IMR-90 (cell line): ENCODE results near the gene TCP11L1. TPM values are rescaled to one million over a fixed set of nuclear protein-coding genes. Genes with fewer than 3 reads are reported as not detected.
A peak's percentile ranks its signal among the peaks of the same experiment; 100 is the strongest.

Experiments
- ATAC-seq: fragments of 200-7000 bp; cut with Tn5 transposase; 2 replicates; pipeline ENCODE4 v1.9.1; 2020; ENCODE audit warnings: low read depth, mild to moderate bottlenecking, moderate library complexity
- BruUV-seq: library from RNA; stranded (reverse); fragments of 400-500 nt; replicated peaks from 2 replicates; lab custom pipeline; 2021; lab: Mats Ljungman, UMichigan
- CTCF ChIA-PET: fragments of 300-600 bp; formaldehyde crosslinking; extraction: SDS; loops from one replicate; lab custom pipeline; 2021; ENCODE audit warnings: antibody characterized with exemption; lab: Yijun Ruan, JAX
- POLR2A ChIA-PET: fragments of 300-600 bp; sonication (Branson Sonifier 250); formaldehyde crosslinking; loops from one replicate; lab custom pipeline; 2022; ENCODE audit warnings: antibody characterized with exemption; ENCODE audit not compliant: unreplicated experiment; lab: Charles Lee
- DNase-seq: peaks from one replicate; pipeline ENCODE4 v3.0.0; 2013
- H2AFZ ChIP-seq: replicated peaks from 2 replicates; pipeline ENCODE3; 2013; ENCODE audit warnings: low read length, mild to moderate bottlenecking; ENCODE audit not compliant: poor library complexity
- H2AK5ac ChIP-seq: 2 replicates; pipeline ENCODE4 v1.6.1; 2013; ENCODE audit warnings: low read depth, low read length, inconsistent platforms
- H2AK9ac ChIP-seq: replicated peaks from 2 replicates; pipeline ENCODE3; 2013; ENCODE audit warnings: mild to moderate bottlenecking, low read depth, low read length, moderate library complexity; ENCODE audit not compliant: poor library complexity
- H2BK120ac ChIP-seq: 2 replicates; pipeline ENCODE4 v1.6.1; 2013; ENCODE audit warnings: low read depth, low read length, inconsistent platforms
- H2BK15ac ChIP-seq: 3 replicates; pipeline ENCODE4 v1.6.1; 2013; ENCODE audit warnings: low read depth, low read length, inconsistent platforms
- H2BK20ac ChIP-seq: 2 replicates; pipeline ENCODE4 v1.6.1; 2013; ENCODE audit warnings: low read depth, mild to moderate bottlenecking, inconsistent platforms, low read length, moderate library complexity
- H2BK5ac ChIP-seq: 2 replicates; pipeline ENCODE4 v1.6.1; 2013; ENCODE audit warnings: mild to moderate bottlenecking, low read depth, low read length, inconsistent platforms; ENCODE audit not compliant: poor library complexity, severe bottlenecking
- H3K14ac ChIP-seq: replicated peaks from 2 replicates; pipeline ENCODE4 v1.6.1; 2013; ENCODE audit warnings: low read depth, low read length, inconsistent platforms
- H3K18ac ChIP-seq: 2 replicates; pipeline ENCODE4 v1.6.1; 2013; ENCODE audit warnings: low read depth, low read length, control low read depth
- H3K23ac ChIP-seq: 2 replicates; pipeline ENCODE4 v1.6.1; 2013; ENCODE audit warnings: low read depth, low read length, inconsistent platforms
- H3K27ac ChIP-seq: 2 replicates; pipeline ENCODE4 v1.5.1; 2013; ENCODE audit warnings: mild to moderate bottlenecking, control low read depth, low read length; ENCODE audit not compliant: insufficient read depth
- H3K27me3 ChIP-seq: 2 replicates; pipeline ENCODE4 v1.6.1; 2013; ENCODE audit warnings: low read length; ENCODE audit not compliant: control insufficient read depth, insufficient read depth
- H3K36me3 ChIP-seq: 2 replicates; pipeline ENCODE4 v1.6.1; 2013; ENCODE audit warnings: low read length, mixed read lengths; ENCODE audit not compliant: control insufficient read depth, insufficient read depth
- H3K4ac ChIP-seq: 2 replicates; pipeline ENCODE4 v1.6.1; 2013; ENCODE audit warnings: low read depth, low read length, inconsistent platforms
- H3K4me1 ChIP-seq: 2 replicates; pipeline ENCODE4 v1.6.1; 2013; ENCODE audit warnings: low read length, mixed read lengths; ENCODE audit not compliant: control insufficient read depth, insufficient read depth
- H3K4me2 ChIP-seq: 2 replicates; pipeline ENCODE4 v1.6.1; 2013; ENCODE audit warnings: low read depth, mild to moderate bottlenecking, control low read depth, low read length, moderate library complexity
- H3K4me3 ChIP-seq: 2 replicates; pipeline ENCODE4 v1.5.1; 2013; ENCODE audit warnings: low read depth, mild to moderate bottlenecking, control low read depth, low read length, moderate library complexity; ENCODE audit not compliant: insufficient read depth
- H3K56ac ChIP-seq: 2 replicates; pipeline ENCODE4 v1.6.1; 2013; ENCODE audit warnings: low read length, inconsistent platforms; ENCODE audit not compliant: insufficient read depth; ENCODE audit errors: extremely low read depth
- H3K79me1 ChIP-seq, 2 experiments: 2 replicates each; pipeline ENCODE4 v1.6.1; 2013; ENCODE audit warnings: low read length in 2 of 2, inconsistent platforms in 1 of 2, low read depth in 1 of 2
- H3K9ac ChIP-seq: 2 replicates; pipeline ENCODE4 v1.6.1; 2013; ENCODE audit warnings: low read depth, low read length, control low read depth
- H3K9me1 ChIP-seq: 2 replicates; pipeline ENCODE4 v1.6.1; 2013; ENCODE audit warnings: low read length, inconsistent platforms; ENCODE audit not compliant: insufficient read depth
- H3K9me3 ChIP-seq: 2 replicates; pipeline ENCODE4 v1.6.1; 2013; ENCODE audit warnings: low read length; ENCODE audit not compliant: control insufficient read depth, insufficient read depth
- H4K20me1 ChIP-seq: 2 replicates; pipeline ENCODE4 v1.6.1; 2013; ENCODE audit warnings: low read length, inconsistent platforms; ENCODE audit not compliant: insufficient read depth
- H4K5ac ChIP-seq: 2 replicates; pipeline ENCODE4 v1.6.1; 2013; ENCODE audit warnings: mild to moderate bottlenecking, low read depth, low read length, control low read depth
- H4K8ac ChIP-seq, 2 experiments: 2 replicates each; pipeline ENCODE4 v1.6.1; 2013; ENCODE audit warnings: low read depth in 2 of 2, low read length in 2 of 2, control low read depth in 1 of 2, inconsistent platforms in 1 of 2
- H4K91ac ChIP-seq: 2 replicates; pipeline ENCODE4 v1.6.1; 2013; ENCODE audit warnings: low read depth, low read length, inconsistent platforms; ENCODE audit not compliant: insufficient read depth
- BHLHE40 ChIP-seq: fragments of 150-350 bp; IDR thresholded peaks from 2 replicates; pipeline ENCODE4 v1.6.1; 2016; ENCODE audit warnings: mild to moderate bottlenecking, low read depth, low read length
- CEBPB ChIP-seq: IDR thresholded peaks from 2 replicates; pipeline ENCODE4 v1.6.1; 2012; ENCODE audit warnings: low read depth, low read length, improper control_type of control experiment
- CHD1 ChIP-seq: IDR thresholded peaks from 2 replicates; pipeline ENCODE4 v1.6.1; 2012; ENCODE audit warnings: low read depth, low read length, improper control_type of control experiment
- FOS ChIP-seq: fragments of 150-350 bp; IDR thresholded peaks from 2 replicates; pipeline ENCODE4 v1.6.1; 2016; ENCODE audit warnings: low read depth, low read length
- MAFK ChIP-seq: IDR thresholded peaks from 2 replicates; pipeline ENCODE4 v1.6.1; 2012; ENCODE audit warnings: low read depth, low read length, improper control_type of control experiment
- MAZ ChIP-seq: IDR thresholded peaks from 2 replicates; pipeline ENCODE4 v1.6.1; 2012; ENCODE audit warnings: low read depth, mild to moderate bottlenecking, low read length, improper control_type of control experiment, moderate library complexity, borderline replicate concordance
- MXI1 ChIP-seq: IDR thresholded peaks from 2 replicates; pipeline ENCODE4 v1.6.1; 2012; ENCODE audit warnings: low read depth, mild to moderate bottlenecking, low read length, moderate library complexity, borderline replicate concordance
- NFE2L2 ChIP-seq: fragments of 150-350 bp; IDR thresholded peaks from 2 replicates; pipeline ENCODE4 v1.6.1; 2016; ENCODE audit warnings: low read depth, mild to moderate bottlenecking, low read length
- POLR2A ChIP-seq: IDR thresholded peaks from 2 replicates; pipeline ENCODE4 v1.6.1; 2012; ENCODE audit warnings: mild to moderate bottlenecking, low read depth, low read length
- RAD21 ChIP-seq: IDR thresholded peaks from 2 replicates; pipeline ENCODE4 v1.6.1; 2012; ENCODE audit warnings: low read length, improper control_type of control experiment
- RCOR1 ChIP-seq: IDR thresholded peaks from 2 replicates; pipeline ENCODE4 v1.6.1; 2012; ENCODE audit warnings: mild to moderate bottlenecking, low read length, improper control_type of control experiment; ENCODE audit not compliant: insufficient replicate concordance
- RFX5 ChIP-seq: IDR thresholded peaks from 2 replicates; pipeline ENCODE4 v1.8.0; 2012; ENCODE audit warnings: low read depth, mild to moderate bottlenecking, low read length, moderate library complexity
- SMC3 ChIP-seq: fragments of 150-350 bp; IDR thresholded peaks from 2 replicates; pipeline ENCODE4 v1.6.1; 2016; ENCODE audit warnings: low read depth, mild to moderate bottlenecking, antibody characterized with exemption, low read length, moderate library complexity
- WGBS, 2 experiments: methylation state at CpG; one replicate each; pipeline versions ENCODE4 v1.1.5 to v1.1.7; 2013; ENCODE audit warnings: missing lambda C conversion rate in 2 of 2; ENCODE audit not compliant: insufficient read length in 1 of 2; ENCODE audit errors: extremely low coverage in 2 of 2; 5-methylcytosine and 5-hydroxymethylcytosine counted together
- dilution Hi-C: fragments of 300-500 bp; cut with HindIII; formaldehyde crosslinking; loops from one replicate; pipeline ENCODE4 v1.14.3; 2018; ENCODE audit warnings: low sequenced_read_pairs; ENCODE audit not compliant: unreplicated experiment
- in situ Hi-C: fragments of 300-500 bp; cut with MboI; formaldehyde crosslinking; loops from 3 replicates; pipeline ENCODE4 v1.14.3; 2019; ENCODE audit warnings: low sequenced_read_pairs, inconsistent platforms, mixed read lengths
- intact Hi-C: fragments of 100-400 bp; cut with micrococcal nuclease; formaldehyde crosslinking; loops from 2 replicates; pipeline ENCODE4 v1.10.0; 2022
- polyA plus RNA-seq, 3 experiments: library from polyadenylated mRNA; depleted of rRNA; stranded (reverse); fragments of >200 nt; gene quantifications; 2 replicates each; pipeline ENCODE4 v1.2.3, GENCODE V29; 2012; ENCODE audit warnings: low replicate concordance in 1 of 3
- total RNA-seq: library from RNA; depleted of rRNA; stranded (reverse); fragments of >200 nt; gene quantifications from 2 replicates; pipeline ENCODE4 v1.2.3, GENCODE V29; 2012
- TF ChIP-seq, protein P1 (sequence below): fragments of 150-350 bp; IDR thresholded peaks from 2 replicates; pipeline ENCODE4 v1.6.1; 2016; ENCODE audit warnings: low read depth, mild to moderate bottlenecking, low read length, moderate library complexity, borderline replicate concordance
- TF ChIP-seq, protein P2 (sequence below): conservative IDR thresholded peaks from 2 replicates; pipeline ENCODE4 v1.5.1; 2012; ENCODE audit warnings: mild to moderate bottlenecking, low read depth, low read length, improper control_type of control experiment
- TF ChIP-seq, protein P3 (sequence below): fragments of 150-350 bp; IDR thresholded peaks from 2 replicates; pipeline ENCODE4 v1.6.1; 2017; ENCODE audit warnings: mild to moderate bottlenecking, antibody characterized with exemption, low read length, low read depth

Gene TCP11L1
- total and polyA plus RNA-seq, 2 of the 4 experiments (the other 2 are of a cell fraction) = 13.9 to 17.4 TPM

DNA sequence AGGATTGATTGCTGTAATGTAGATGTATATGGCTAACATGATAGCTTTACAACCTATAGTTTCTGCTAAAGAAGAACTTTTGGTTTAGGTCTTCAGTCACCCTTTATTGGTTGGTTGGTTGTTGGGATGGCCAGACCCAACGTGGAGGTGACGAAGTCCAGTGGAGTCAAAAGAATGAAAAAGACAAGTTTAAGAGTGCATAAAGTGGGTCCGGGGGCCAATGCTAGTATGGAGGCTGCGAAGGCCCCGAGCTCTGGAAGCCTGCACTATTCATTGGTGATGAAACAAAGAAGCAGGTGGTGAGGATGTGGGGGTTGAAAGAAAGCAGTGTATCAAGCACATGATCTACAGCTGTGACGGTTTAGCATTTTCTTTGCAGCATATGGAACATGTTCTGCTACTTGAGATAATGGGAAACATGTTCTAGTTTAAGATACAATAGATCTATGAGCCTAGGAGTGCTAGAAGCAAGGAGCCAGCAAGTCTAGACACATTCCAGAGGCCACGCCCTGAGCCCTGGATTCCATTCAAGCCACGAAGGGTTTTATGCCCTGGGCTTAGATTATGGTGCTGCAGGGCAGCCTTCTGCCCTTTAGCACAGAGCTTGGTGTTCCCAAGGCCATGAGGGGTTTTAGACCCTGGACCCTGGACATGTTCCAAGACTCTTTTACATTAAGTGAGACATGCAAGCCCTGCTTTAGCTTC is 6.3 kb downstream of the TCP11L1 start:
- no peak overlapping the region for H4K8ac ChIP-seq
- no peak overlapping the region for H3K18ac ChIP-seq
- no peak overlapping the region for H3K23ac ChIP-seq
- POLR2A ChIA-PET = no interaction called here
- no TSS peak for BruUV-seq
- DNase-seq = no peak
- H2AK9ac ChIP-seq = no peak overlapping the region
- no peak overlapping the region for H3K56ac ChIP-seq
- H4K91ac ChIP-seq = no peak overlapping the region
- no peak overlapping the region for H3K27ac ChIP-seq
- dilution Hi-C loops = no loop called here
- ATAC-seq = no peak
- H3K36me3 ChIP-seq = peaks cover 12% of the 10 kb centered on the region
- no peak overlapping the region for H2BK20ac ChIP-seq
- H3K79me1 ChIP-seq = peaks cover 22 to 45% of the 10 kb centered on the region in 2 experiments
- no peak overlapping the region for H3K4me3 ChIP-seq
- no peak overlapping the region for H2AK5ac ChIP-seq
- no peak overlapping the region for H2AFZ ChIP-seq
- peak overlapping the region; percentile 39 for H2BK5ac ChIP-seq
- no peak overlapping the region for H3K14ac ChIP-seq
- no peak overlapping the region for H4K5ac ChIP-seq
- 96% methylated on average over 6 of the region's 8 CpGs; no CpG with 5 or more reads in 1 of the 2 experiments for WGBS, 2 experiments
- TF ChIP-seq RAD21 (no peak), MAFK (no peak), POLR2A (no peak), MAZ (no peak), RFX5 (no peak), RCOR1 (no peak), CHD1 (no peak), BHLHE40 (no peak), NFE2L2 (no peak), MXI1 (no peak), FOS (no peak), CEBPB (no peak), SMC3 (no peak)
- TF ChIP-seq, protein P1, sequence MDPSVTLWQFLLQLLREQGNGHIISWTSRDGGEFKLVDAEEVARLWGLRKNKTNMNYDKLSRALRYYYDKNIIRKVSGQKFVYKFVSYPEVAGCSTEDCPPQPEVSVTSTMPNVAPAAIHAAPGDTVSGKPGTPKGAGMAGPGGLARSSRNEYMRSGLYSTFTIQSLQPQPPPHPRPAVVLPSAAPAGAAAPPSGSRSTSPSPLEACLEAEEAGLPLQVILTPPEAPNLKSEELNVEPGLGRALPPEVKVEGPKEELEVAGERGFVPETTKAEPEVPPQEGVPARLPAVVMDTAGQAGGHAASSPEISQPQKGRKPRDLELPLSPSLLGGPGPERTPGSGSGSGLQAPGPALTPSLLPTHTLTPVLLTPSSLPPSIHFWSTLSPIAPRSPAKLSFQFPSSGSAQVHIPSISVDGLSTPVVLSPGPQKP = no peak
- TF ChIP-seq, protein P2, sequence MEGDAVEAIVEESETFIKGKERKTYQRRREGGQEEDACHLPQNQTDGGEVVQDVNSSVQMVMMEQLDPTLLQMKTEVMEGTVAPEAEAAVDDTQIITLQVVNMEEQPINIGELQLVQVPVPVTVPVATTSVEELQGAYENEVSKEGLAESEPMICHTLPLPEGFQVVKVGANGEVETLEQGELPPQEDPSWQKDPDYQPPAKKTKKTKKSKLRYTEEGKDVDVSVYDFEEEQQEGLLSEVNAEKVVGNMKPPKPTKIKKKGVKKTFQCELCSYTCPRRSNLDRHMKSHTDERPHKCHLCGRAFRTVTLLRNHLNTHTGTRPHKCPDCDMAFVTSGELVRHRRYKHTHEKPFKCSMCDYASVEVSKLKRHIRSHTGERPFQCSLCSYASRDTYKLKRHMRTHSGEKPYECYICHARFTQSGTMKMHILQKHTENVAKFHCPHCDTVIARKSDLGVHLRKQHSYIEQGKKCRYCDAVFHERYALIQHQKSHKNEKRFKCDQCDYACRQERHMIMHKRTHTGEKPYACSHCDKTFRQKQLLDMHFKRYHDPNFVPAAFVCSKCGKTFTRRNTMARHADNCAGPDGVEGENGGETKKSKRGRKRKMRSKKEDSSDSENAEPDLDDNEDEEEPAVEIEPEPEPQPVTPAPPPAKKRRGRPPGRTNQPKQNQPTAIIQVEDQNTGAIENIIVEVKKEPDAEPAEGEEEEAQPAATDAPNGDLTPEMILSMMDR = no peak
- TF ChIP-seq, protein P3, sequence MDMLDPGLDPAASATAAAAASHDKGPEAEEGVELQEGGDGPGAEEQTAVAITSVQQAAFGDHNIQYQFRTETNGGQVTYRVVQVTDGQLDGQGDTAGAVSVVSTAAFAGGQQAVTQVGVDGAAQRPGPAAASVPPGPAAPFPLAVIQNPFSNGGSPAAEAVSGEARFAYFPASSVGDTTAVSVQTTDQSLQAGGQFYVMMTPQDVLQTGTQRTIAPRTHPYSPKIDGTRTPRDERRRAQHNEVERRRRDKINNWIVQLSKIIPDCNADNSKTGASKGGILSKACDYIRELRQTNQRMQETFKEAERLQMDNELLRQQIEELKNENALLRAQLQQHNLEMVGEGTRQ = no peak
- intact Hi-C loops = no loop called here
- no peaks in the 10 kb centered on the region for H3K9me1 ChIP-seq
- peaks cover 8% of the 10 kb centered on the region; the same call in 1 of the 2 replicates for H3K4me1 ChIP-seq
- no peak overlapping the region for H3K9ac ChIP-seq
- H3K4ac ChIP-seq = peak overlapping the region; percentile 32
- H3K9me3 ChIP-seq = no peaks in the 10 kb centered on the region
- H3K4me2 ChIP-seq = no peak overlapping the region
- no peaks in the 10 kb centered on the region for H4K20me1 ChIP-seq
- H3K27me3 ChIP-seq = no peaks in the 10 kb centered on the region
- CTCF ChIA-PET = interaction anchor here (0.6 kb wide), 2 partner anchors 44 to 430 kb away, joined by 3 to 5 read pairs; no protein-coding TSS in a partner anchor
- in situ Hi-C loops = no loop called here
- no peak overlapping the region for H2BK15ac ChIP-seq
- no peak overlapping the region for H2BK120ac ChIP-seq
